ENCODE results near the gene RNF224. TPM values are rescaled to one million over a fixed set of nuclear protein-coding genes. Genes with fewer than 3 reads are reported as not detected.
A peak's percentile ranks its signal among the peaks of the same experiment; 100 is the strongest.

The RNF224 gene
- total and polyA plus RNA-seq, 2 of the 13 experiments (the other 11 are each of a cell fraction or from before 2014, with no cell fraction given) = 0.09 TPM; not detected in 1

- TF ChIP-seq ZNF766 (CRISPR knock-in tag; IDR thresholded peaks at IDR 0.05; ENCODE audit: borderline replicate concordance) (no peak; the same call in 1 of the 2 replicates), ZSCAN22 (CRISPR knock-in tag; IDR thresholded peaks at IDR 0.05) (no peak), MAZ (IDR thresholded peaks at IDR 0.05; ENCODE audit: borderline replicate concordance, low read depth, low read length) (peak; percentile 23), MAZ (CRISPR knock-in tag; IDR thresholded peaks at IDR 0.05; ENCODE audit: low read depth) (peak; percentile 61), ZNF556 (CRISPR knock-in tag; IDR thresholded peaks at IDR 0.05; ENCODE audit: borderline replicate concordance) (no peak; the same call in 1 of the 2 replicates), ADNP (CRISPR knock-in tag; IDR thresholded peaks at IDR 0.05) (no peak), RFXAP (CRISPR knock-in tag; IDR thresholded peaks at IDR 0.05; ENCODE audit: borderline replicate concordance) (no peak), SNAPC2 (CRISPR knock-in tag; IDR thresholded peaks at IDR 0.05) (peak; percentile 27; the same call in 1 of the 2 replicates), ZNF577 (CRISPR knock-in tag; IDR thresholded peaks at IDR 0.05; ENCODE audit: borderline replicate concordance, low read depth) (no peak), IRF2 (CRISPR knock-in tag; IDR thresholded peaks at IDR 0.05) (peak; percentile 89), MEIS2 (CRISPR knock-in tag; IDR thresholded peaks at IDR 0.05) (no peak; the same call in 1 of the 2 replicates), THAP7 (CRISPR knock-in tag; IDR thresholded peaks at IDR 0.05) (peak; percentile 94), ZNF30 (CRISPR knock-in tag; IDR thresholded peaks at IDR 0.05) (no peak), RARG (CRISPR knock-in tag; IDR thresholded peaks at IDR 0.05; ENCODE audit: low read depth) (no peak), ZMYM2 (CRISPR knock-in tag; IDR thresholded peaks at IDR 0.05) (no peak), ZNF329 (CRISPR knock-in tag; IDR thresholded peaks at IDR 0.05; ENCODE audit: low read depth) (no peak), PCBP2 (optimal IDR thresholded peaks at IDR 0.05; ENCODE audit: low read depth, low read length, poor library complexity, severe bottlenecking) (no peak), ZNF12 (CRISPR knock-in tag; IDR thresholded peaks at IDR 0.05) (no peak), SUZ12 (IDR thresholded peaks at IDR 0.05; ENCODE audit: low read depth, low read length) (no peak), CHD2 (IDR thresholded peaks at IDR 0.05; ENCODE audit: low read depth, low read length) (no peak), MBNL3 (CRISPR knock-in tag; conservative IDR thresholded peaks at IDR 0.05) (no peak), PHB2 (IDR thresholded peaks at IDR 0.05; ENCODE audit: partially characterized antibody) (no peak), STAT5B (CRISPR knock-in tag; IDR thresholded peaks at IDR 0.05) (0 out of 2 replicates have a peak, but pooled peaks have one; percentile 48), SIN3A (IDR thresholded peaks at IDR 0.05; ENCODE audit: borderline replicate concordance, low read depth, low read length) (peak; percentile 91; the same call in 1 of the 2 replicates), ZNF546 (CRISPR knock-in tag; conservative IDR thresholded peaks at IDR 0.05) (peak; percentile 60), ZNF251 (CRISPR knock-in tag; IDR thresholded peaks at IDR 0.05) (no peak)
- TF ChIP-seq, protein P1, sequence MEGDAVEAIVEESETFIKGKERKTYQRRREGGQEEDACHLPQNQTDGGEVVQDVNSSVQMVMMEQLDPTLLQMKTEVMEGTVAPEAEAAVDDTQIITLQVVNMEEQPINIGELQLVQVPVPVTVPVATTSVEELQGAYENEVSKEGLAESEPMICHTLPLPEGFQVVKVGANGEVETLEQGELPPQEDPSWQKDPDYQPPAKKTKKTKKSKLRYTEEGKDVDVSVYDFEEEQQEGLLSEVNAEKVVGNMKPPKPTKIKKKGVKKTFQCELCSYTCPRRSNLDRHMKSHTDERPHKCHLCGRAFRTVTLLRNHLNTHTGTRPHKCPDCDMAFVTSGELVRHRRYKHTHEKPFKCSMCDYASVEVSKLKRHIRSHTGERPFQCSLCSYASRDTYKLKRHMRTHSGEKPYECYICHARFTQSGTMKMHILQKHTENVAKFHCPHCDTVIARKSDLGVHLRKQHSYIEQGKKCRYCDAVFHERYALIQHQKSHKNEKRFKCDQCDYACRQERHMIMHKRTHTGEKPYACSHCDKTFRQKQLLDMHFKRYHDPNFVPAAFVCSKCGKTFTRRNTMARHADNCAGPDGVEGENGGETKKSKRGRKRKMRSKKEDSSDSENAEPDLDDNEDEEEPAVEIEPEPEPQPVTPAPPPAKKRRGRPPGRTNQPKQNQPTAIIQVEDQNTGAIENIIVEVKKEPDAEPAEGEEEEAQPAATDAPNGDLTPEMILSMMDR (CRISPR knock-in tag; IDR thresholded peaks at IDR 0.05) = peak; percentile 83
- TF ChIP-seq, protein P2, sequence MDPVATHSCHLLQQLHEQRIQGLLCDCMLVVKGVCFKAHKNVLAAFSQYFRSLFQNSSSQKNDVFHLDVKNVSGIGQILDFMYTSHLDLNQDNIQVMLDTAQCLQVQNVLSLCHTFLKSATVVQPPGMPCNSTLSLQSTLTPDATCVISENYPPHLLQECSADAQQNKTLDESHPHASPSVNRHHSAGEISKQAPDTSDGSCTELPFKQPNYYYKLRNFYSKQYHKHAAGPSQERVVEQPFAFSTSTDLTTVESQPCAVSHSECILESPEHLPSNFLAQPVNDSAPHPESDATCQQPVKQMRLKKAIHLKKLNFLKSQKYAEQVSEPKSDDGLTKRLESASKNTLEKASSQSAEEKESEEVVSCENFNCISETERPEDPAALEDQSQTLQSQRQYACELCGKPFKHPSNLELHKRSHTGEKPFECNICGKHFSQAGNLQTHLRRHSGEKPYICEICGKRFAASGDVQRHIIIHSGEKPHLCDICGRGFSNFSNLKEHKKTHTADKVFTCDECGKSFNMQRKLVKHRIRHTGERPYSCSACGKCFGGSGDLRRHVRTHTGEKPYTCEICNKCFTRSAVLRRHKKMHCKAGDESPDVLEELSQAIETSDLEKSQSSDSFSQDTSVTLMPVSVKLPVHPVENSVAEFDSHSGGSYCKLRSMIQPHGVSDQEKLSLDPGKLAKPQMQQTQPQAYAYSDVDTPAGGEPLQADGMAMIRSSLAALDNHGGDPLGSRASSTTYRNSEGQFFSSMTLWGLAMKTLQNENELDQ (CRISPR knock-in tag; IDR thresholded peaks at IDR 0.05; ENCODE audit: borderline replicate concordance) = no peak
Measured at GRCh38 chr9:137277329-137278041, 50.2 kb downstream of the RNF224 start, which contains the start of gene TOR4A (continued).
